ENCODE data around the gene SLC22A2. TPM values are rescaled to one million over a fixed set of nuclear protein-coding genes. Genes with fewer than 3 reads are reported as not detected.

SLC22A2 gene
- total RNA-seq, 4 donors from 2014 or later = not detected

- peaks cover 0 to 8% (median 1%) of the 10 kb centered on the region in 4 donors for H3K4me1 ChIP-seq
- no peaks in the 10 kb centered on the region for H3K27me3 ChIP-seq
- no peak overlapping the region for H3K4me3 ChIP-seq
- H3K36me3 ChIP-seq = no peaks in the 10 kb centered on the region
- no peaks in the 10 kb centered on the region for H3K9me3 ChIP-seq
- WGBS, 2 donors = 68 to 79% methylated on average over 12 to 14 of the region's 15 CpGs
- H3K27ac ChIP-seq = peak overlapping the region in 2 of 4 donors; percentile 19 to 28
- no peak for DNase-seq (ENCODE audit: low spot score in 2 of 2)
- TF ChIP-seq EP300 (IDR thresholded peaks at IDR 0.05) (no peak), POLR2A (IDR thresholded peaks at IDR 0.05) (no peak), CTCF (IDR thresholded peaks at IDR 0.05) (no peak)
Measured at GRCh38 chr6:160300076-160300695, 41.6 kb upstream of the SLC22A2 start.

DNA sequence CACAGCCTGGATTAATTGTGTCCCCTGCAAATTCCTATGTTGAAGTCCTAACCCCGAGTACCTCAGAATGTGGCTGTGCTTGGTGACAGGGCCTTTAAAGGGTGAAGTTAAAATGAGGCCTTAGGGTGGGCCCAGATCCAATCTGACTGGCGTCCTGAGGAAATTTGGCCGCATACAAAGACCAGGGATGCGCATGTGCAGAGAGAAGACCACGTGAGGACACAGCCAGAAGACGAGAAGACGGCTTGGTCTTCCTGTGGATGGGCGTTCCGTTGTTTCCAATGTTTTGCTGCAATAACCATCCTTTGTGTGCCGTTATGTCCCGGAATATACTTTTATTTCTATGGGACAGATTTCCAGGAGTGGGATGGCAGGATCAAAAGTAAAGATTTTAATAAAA is 40.9 kb upstream of the SLC22A2 start:
- Histone ChIP-seq H3K27ac (peak overlapping the region in 2 of 4 donors; percentile 19 to 28), H3K9me3 (no peaks in the 10 kb centered on the region), H3K36me3 (no peaks in the 10 kb centered on the region), H3K4me1 (peaks cover 0 to 8% (median 1%) of the 10 kb centered on the region in 4 donors), H3K27me3 (no peaks in the 10 kb centered on the region), H3K4me3 (no peak overlapping the region)
- no peak for DNase-seq (ENCODE audit: low spot score in 2 of 2)
- 94 to 96% methylated on average over 11 of the region's 11 CpGs for WGBS, 2 donors
- no peak for TF ChIP-seq EP300 (IDR thresholded peaks at IDR 0.05)
- no peak for TF ChIP-seq CTCF (IDR thresholded peaks at IDR 0.05)
- no peak for TF ChIP-seq POLR2A (IDR thresholded peaks at IDR 0.05)

DNA sequence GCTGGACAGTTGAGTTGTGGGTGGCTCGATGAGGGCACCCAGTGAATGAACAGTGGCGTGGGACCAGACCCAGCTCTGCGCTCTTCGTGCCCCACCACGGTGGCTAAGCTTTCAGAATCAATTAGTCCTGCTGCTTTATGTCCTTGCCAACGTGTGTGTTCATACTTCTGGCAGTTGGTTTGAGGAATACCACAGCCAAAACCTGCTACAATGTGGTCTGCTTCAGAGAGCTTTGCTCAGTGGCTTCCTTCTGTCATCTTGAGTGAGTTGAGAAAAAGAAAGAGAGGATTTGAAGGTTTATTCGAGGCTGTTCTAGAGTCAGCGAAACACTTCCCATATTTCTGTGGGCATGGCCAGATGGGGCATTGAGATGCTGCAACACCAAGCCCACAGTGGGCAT is 39.5 kb upstream of the SLC22A2 start:
- TF ChIP-seq EP300 (IDR thresholded peaks at IDR 0.05) (no peak), CTCF (IDR thresholded peaks at IDR 0.05) (no peak), POLR2A (IDR thresholded peaks at IDR 0.05) (no peak)
- H3K9me3 ChIP-seq = no peaks in the 10 kb centered on the region
- H3K27ac ChIP-seq = no peak overlapping the region
- H3K27me3 ChIP-seq = no peaks in the 10 kb centered on the region
- peaks cover 0 to 8% (median 1%) of the 10 kb centered on the region in 4 donors for H3K4me1 ChIP-seq
- no peak for DNase-seq (ENCODE audit: low spot score in 2 of 2)
- 83 to 97% methylated on average over 8 of the region's 8 CpGs for WGBS, 2 donors
- no peaks in the 10 kb centered on the region for H3K36me3 ChIP-seq
- H3K4me3 ChIP-seq = no peak overlapping the region

- WGBS, 2 donors = 88 to 96% methylated on average over 4 to 5 of the region's 6 CpGs
Measured at GRCh38 chr6:160297310-160297709, 38.7 kb upstream of the SLC22A2 start.

More at GRCh38 chr6:160297310-160297709, 38.7 kb upstream of the SLC22A2 start:
- Histone ChIP-seq H3K36me3 (no peaks in the 10 kb centered on the region), H3K27me3 (no peaks in the 10 kb centered on the region), H3K4me1 (peaks cover 0 to 8% (median 1%) of the 10 kb centered on the region in 4 donors), H3K9me3 (no peaks in the 10 kb centered on the region), H3K27ac (no peak overlapping the region), H3K4me3 (no peak overlapping the region)
- no peak for DNase-seq (ENCODE audit: low spot score in 2 of 2)
- no peak for TF ChIP-seq POLR2A (IDR thresholded peaks at IDR 0.05)
- TF ChIP-seq CTCF (IDR thresholded peaks at IDR 0.05) = no peak
- no peak for TF ChIP-seq EP300 (IDR thresholded peaks at IDR 0.05)

All from tibial nerve (tissue), 4 donors.